Measurements from ENCODE around the gene PSMB7. TPM values are rescaled to one million over a fixed set of nuclear protein-coding genes. Genes with fewer than 3 reads are reported as not detected.
A peak's percentile ranks its signal among the peaks of the same experiment; 100 is the strongest.

The PSMB7 gene
- total RNA-seq, 1 donor from 2014 or later: 193 TPM

- DNase-seq (ENCODE audit: low read depth): no peak
- no peak overlapping the region for H3K4me3 ChIP-seq (ENCODE audit: low read depth, low read length)
- no peak for TF ChIP-seq CTCF (conservative IDR thresholded peaks at IDR 0.05; ENCODE audit: low read depth, low read length)
These were observed 60.8 kb downstream of the PSMB7 start for GRCh38 chr9:124354346-124355038.

GRCh38 chr9:124353811-124354274 is 61.4 kb downstream of the PSMB7 start:
- no peak for TF ChIP-seq CTCF (conservative IDR thresholded peaks at IDR 0.05; ENCODE audit: low read depth, low read length)
- H3K4me3 ChIP-seq (ENCODE audit: low read depth, low read length): no peak overlapping the region
- DNase-seq (ENCODE audit: low read depth): peak; percentile 69

GRCh38 chr9:124353166-124353768 is 62.0 kb downstream of the PSMB7 start:
- DNase-seq (ENCODE audit: low read depth): no peak
- no peak for TF ChIP-seq CTCF (conservative IDR thresholded peaks at IDR 0.05; ENCODE audit: low read depth, low read length)
- no peak overlapping the region for H3K4me3 ChIP-seq (ENCODE audit: low read depth, low read length)

DNA sequence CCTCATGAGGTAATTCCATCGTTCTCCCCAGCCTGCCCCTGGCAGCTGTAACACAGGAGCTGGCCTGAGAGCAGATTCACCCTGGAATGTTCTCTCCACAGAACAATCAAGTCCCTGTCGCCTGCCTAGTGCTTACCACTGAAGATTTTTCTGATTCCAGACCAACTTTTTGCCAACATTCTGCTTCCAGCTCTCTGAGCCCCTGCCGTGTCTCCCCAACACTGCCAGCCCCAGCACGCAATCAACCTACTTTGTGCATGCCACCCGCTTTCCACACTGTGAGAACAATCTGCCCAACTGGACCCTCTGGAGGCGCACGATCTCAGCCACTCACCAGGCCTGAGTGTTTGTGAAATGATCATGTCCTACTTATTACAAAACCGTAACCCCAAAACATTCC is 62.6 kb downstream of the PSMB7 start:
- H3K4me3 ChIP-seq (ENCODE audit: low read depth, low read length): no peak overlapping the region
- DNase-seq (ENCODE audit: low read depth): no peak
- TF ChIP-seq CTCF (conservative IDR thresholded peaks at IDR 0.05; ENCODE audit: low read depth, low read length): no peak

GRCh38 chr9:124351672-124352468 is 63.4 kb downstream of the PSMB7 start:
- H3K4me3 ChIP-seq (ENCODE audit: low read depth, low read length): no peak overlapping the region
- no peak for TF ChIP-seq CTCF (conservative IDR thresholded peaks at IDR 0.05; ENCODE audit: low read depth, low read length)
- DNase-seq (ENCODE audit: low read depth): no peak

- TF ChIP-seq CTCF (conservative IDR thresholded peaks at IDR 0.05; ENCODE audit: low read depth, low read length): no peak
- no peak overlapping the region for H3K4me3 ChIP-seq (ENCODE audit: low read depth, low read length)
- no peak for DNase-seq (ENCODE audit: low read depth)
These were observed 64.6 kb downstream of the PSMB7 start for GRCh38 chr9:124350494-124351263.
